Natural killer cell (primary cell): ENCODE data around the gene BIN1. TPM values are rescaled to one million over a fixed set of nuclear protein-coding genes. Genes with fewer than 3 reads are reported as not detected.

ENCODE experiments used
- ATAC-seq, 3 donors: fragments of 150-1000 bp in 2 of 3; fragments of 200-7000 bp in 1 of 3; cut with Tn5 transposase; 1 replicate in 1 of 3; 2 replicates in 2 of 3; pipeline ENCODE4 v1.10.0; 2021; ENCODE audit warnings: mild to moderate bottlenecking in 2 of 3, moderate library complexity in 2 of 3
- DNase-seq, 2 donors: peaks; one replicate each; pipeline versions ENCODE4 v3.0.0 to v3.0.0-alpha.2; 2013 to 2021; ENCODE audit warnings: mixed read lengths in 1 of 2
- H3K27ac ChIP-seq: one replicate; pipeline ENCODE4 v1.5.1; 2013; ENCODE audit warnings: mild to moderate bottlenecking, low read length
- H3K27me3 ChIP-seq: one replicate; pipeline ENCODE4 v1.6.1; 2013; ENCODE audit warnings: low read length; ENCODE audit not compliant: control insufficient read depth, insufficient read depth
- H3K36me3 ChIP-seq: one replicate; pipeline ENCODE4 v1.6.1; 2013; ENCODE audit warnings: low read length; ENCODE audit not compliant: control insufficient read depth, insufficient read depth
- H3K4me1 ChIP-seq: one replicate; pipeline ENCODE4 v1.6.1; 2013; ENCODE audit warnings: low read length; ENCODE audit not compliant: control insufficient read depth, insufficient read depth
- H3K4me3 ChIP-seq: one replicate; pipeline ENCODE4 v1.5.1; 2013; ENCODE audit warnings: low read length
- H3K9me3 ChIP-seq: one replicate; pipeline ENCODE4 v1.6.1; 2013; ENCODE audit warnings: low read length; ENCODE audit not compliant: control insufficient read depth, insufficient read depth
- H3K27ac Mint-ChIP-seq, 2 donors: one replicate each; pipeline ENCODE4 v1.8.0; 2022; ENCODE audit warnings: mild to moderate bottlenecking in 2 of 2, mixed read lengths in 2 of 2, moderate library complexity in 1 of 2
- H3K27me3 Mint-ChIP-seq, 2 donors: one replicate each; pipeline ENCODE4 v1.8.0; 2022; ENCODE audit warnings: low read depth in 2 of 2, mixed read lengths in 2 of 2
- H3K36me3 Mint-ChIP-seq: one replicate; pipeline ENCODE4 v1.8.0; 2022; ENCODE audit warnings: mixed read lengths
- H3K4me1 Mint-ChIP-seq, 2 donors: one replicate each; pipeline ENCODE4 v1.8.0; 2022; ENCODE audit warnings: mixed read lengths in 2 of 2
- H3K4me3 Mint-ChIP-seq: one replicate; pipeline ENCODE4 v1.8.0; 2022; ENCODE audit warnings: mild to moderate bottlenecking, moderate library complexity, mixed read lengths
- H3K9me3 Mint-ChIP-seq, 2 donors: one replicate each; pipeline ENCODE4 v1.8.0; 2022; ENCODE audit warnings: mixed read lengths in 2 of 2
- WGBS: methylation state at CpG from one replicate; pipeline ENCODE4 v1.1.7; 2013; ENCODE audit warnings: missing lambda C conversion rate; ENCODE audit not compliant: insufficient coverage; 5-methylcytosine and 5-hydroxymethylcytosine counted together
- intact Hi-C: fragments of 100-400 bp; cut with micrococcal nuclease; formaldehyde crosslinking; loops from one replicate; pipeline ENCODE4 v1.14.2; 2022
- total RNA-seq, 4 donors: library from RNA; stranded (reverse); fragments of 120-200 nt in 1 of 4; gene quantifications; one replicate each; pipeline versions ENCODE4 v1.2.3 to v1.2.4, GENCODE V29; 2013 to 2022
- TF ChIP-seq, protein P1 (sequence below): fragments of 200-600 bp; IDR thresholded peaks from one replicate; pipeline ENCODE4 v1.8.0; 2022; ENCODE audit warnings: antibody characterized with exemption

Gene BIN1
- total RNA-seq, 3 donors from 2014 or later (not counting 1 experiment from before 2014, with no cell fraction given) = 73.5 to 131 (median 107) TPM

- 65% methylated on average over 2 of the region's 2 CpGs for WGBS
- H3K27me3 Mint-ChIP-seq = no peaks in the 10 kb centered on the region
- no peaks in the 10 kb centered on the region for H3K4me1 Mint-ChIP-seq
- no peaks in the 10 kb centered on the region for H3K9me3 ChIP-seq
- no peaks in the 10 kb centered on the region for H3K36me3 Mint-ChIP-seq
- intact Hi-C loops = no loop called here
- no peaks in the 10 kb centered on the region for H3K4me1 ChIP-seq
- ATAC-seq (no peak), DNase-seq (no peak)
- no peak overlapping the region for H3K27ac Mint-ChIP-seq
- H3K4me3 Mint-ChIP-seq = no peak overlapping the region
- no peak overlapping the region for H3K4me3 ChIP-seq
- H3K27ac ChIP-seq = no peak overlapping the region
- no peaks in the 10 kb centered on the region for H3K27me3 ChIP-seq
- TF ChIP-seq, protein P1, sequence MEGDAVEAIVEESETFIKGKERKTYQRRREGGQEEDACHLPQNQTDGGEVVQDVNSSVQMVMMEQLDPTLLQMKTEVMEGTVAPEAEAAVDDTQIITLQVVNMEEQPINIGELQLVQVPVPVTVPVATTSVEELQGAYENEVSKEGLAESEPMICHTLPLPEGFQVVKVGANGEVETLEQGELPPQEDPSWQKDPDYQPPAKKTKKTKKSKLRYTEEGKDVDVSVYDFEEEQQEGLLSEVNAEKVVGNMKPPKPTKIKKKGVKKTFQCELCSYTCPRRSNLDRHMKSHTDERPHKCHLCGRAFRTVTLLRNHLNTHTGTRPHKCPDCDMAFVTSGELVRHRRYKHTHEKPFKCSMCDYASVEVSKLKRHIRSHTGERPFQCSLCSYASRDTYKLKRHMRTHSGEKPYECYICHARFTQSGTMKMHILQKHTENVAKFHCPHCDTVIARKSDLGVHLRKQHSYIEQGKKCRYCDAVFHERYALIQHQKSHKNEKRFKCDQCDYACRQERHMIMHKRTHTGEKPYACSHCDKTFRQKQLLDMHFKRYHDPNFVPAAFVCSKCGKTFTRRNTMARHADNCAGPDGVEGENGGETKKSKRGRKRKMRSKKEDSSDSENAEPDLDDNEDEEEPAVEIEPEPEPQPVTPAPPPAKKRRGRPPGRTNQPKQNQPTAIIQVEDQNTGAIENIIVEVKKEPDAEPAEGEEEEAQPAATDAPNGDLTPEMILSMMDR = no peak
- no peaks in the 10 kb centered on the region for H3K9me3 Mint-ChIP-seq
- H3K36me3 ChIP-seq = no peaks in the 10 kb centered on the region
Observed at GRCh38 chr2:127040169-127040568, 66.8 kb downstream of the BIN1 start.

- Histone ChIP-seq H3K27ac (no peak overlapping the region), H3K9me3 (no peaks in the 10 kb centered on the region), H3K36me3 (no peaks in the 10 kb centered on the region), H3K4me3 (no peak overlapping the region), H3K4me1 (no peaks in the 10 kb centered on the region), H3K27me3 (no peaks in the 10 kb centered on the region)
- no peaks in the 10 kb centered on the region for H3K9me3 Mint-ChIP-seq
- DNase-seq (no peak), ATAC-seq (no peak)
- WGBS = 79% methylated on average over 13 of the region's 14 CpGs
- H3K4me1 Mint-ChIP-seq = no peaks in the 10 kb centered on the region
- no peaks in the 10 kb centered on the region for H3K27me3 Mint-ChIP-seq
- no peak overlapping the region for H3K27ac Mint-ChIP-seq
- no peaks in the 10 kb centered on the region for H3K36me3 Mint-ChIP-seq
- TF ChIP-seq, protein P1 = no peak
- H3K4me3 Mint-ChIP-seq = no peak overlapping the region
- intact Hi-C loops = no loop called here
Observed at GRCh38 chr2:127039387-127040031, 67.4 kb downstream of the BIN1 start.

- no peaks in the 10 kb centered on the region for H3K27me3 ChIP-seq
- H3K9me3 ChIP-seq = no peaks in the 10 kb centered on the region
- Mint-ChIP-seq H3K4me3 (no peak overlapping the region), H3K36me3 (no peaks in the 10 kb centered on the region), H3K27ac (no peak overlapping the region), H3K4me1 (no peaks in the 10 kb centered on the region), H3K9me3 (no peaks in the 10 kb centered on the region), H3K27me3 (no peaks in the 10 kb centered on the region)
- no peak overlapping the region for H3K4me3 ChIP-seq
- DNase-seq (no peak), ATAC-seq (no peak)
- TF ChIP-seq, protein P1 = no peak
- H3K27ac ChIP-seq = no peak overlapping the region
- H3K36me3 ChIP-seq = no peaks in the 10 kb centered on the region
- intact Hi-C loops = no loop called here
- H3K4me1 ChIP-seq = no peaks in the 10 kb centered on the region
Observed at GRCh38 chr2:127037476-127037875, 69.5 kb downstream of the BIN1 start.
